ENCODE data around the gene FASTK. TPM values are rescaled to one million over a fixed set of nuclear protein-coding genes. Genes with fewer than 3 reads are reported as not detected.
A peak's percentile ranks its signal among the peaks of the same experiment; 100 is the strongest.

FASTK gene
- total RNA-seq, 2 donors from 2014 or later, result 64.0 to 71.0 TPM

DNA sequence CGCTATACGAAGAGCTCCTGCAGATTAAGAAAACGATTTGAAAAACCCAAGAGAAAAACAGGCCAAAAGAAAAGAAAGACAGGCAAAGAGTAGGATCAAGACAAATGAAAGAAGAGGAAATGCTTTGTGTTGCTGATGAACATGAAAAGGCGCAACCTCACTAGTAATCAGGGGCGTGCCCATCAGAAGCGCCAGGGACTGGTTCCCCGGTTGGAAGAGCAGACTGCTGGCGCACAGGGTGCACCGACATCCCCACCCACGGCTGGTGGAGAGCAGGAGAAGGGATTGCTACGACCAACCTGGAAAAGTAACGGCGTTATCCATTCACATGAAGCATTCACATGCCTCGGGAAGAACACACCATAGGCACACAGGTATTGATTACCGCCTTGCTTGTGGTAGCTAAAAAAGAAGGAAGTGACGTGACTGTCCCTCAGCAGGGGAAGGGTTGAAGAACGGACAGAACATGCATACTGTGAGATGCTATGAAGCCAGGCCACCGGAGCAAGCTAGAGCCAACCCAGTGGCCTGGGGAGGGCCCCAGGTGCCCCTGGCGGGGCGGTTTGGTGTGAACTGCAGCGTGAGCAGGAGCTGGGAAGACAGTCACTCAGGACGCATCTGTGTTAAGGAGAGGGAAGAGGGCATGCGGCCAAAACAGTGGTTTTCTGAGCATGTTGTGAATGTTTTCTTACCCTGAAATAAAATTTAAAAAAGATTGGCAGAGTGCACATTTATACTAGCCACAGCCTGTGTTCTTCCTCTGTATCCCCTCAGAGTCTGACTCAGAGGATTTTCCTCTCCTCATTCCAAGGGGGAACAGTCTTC lies 24.0 kb upstream of the FASTK start:
- no peaks in the 10 kb centered on the region for H3K27me3 Mint-ChIP-seq (ENCODE audit: insufficient read depth)
- peak overlapping the region; percentile 13 for H3K4me3 Mint-ChIP-seq
- Histone ChIP-seq H3K27ac (ENCODE audit: low read depth, low read length) (no peak overlapping the region), H3K4me1 (ENCODE audit: control insufficient read depth, insufficient read depth, low read length) (no peaks in the 10 kb centered on the region), H3K4me3 (ENCODE audit: low read length) (no peak overlapping the region), H3K9me3 (ENCODE audit: control insufficient read depth, low read length) (no peaks in the 10 kb centered on the region), H3K9ac (ENCODE audit: extremely low read depth, low read length, poor library complexity, severe bottlenecking) (no peak overlapping the region), H3K27me3 (ENCODE audit: control insufficient read depth, insufficient read depth, low read length, poor library complexity, severe bottlenecking) (no peaks in the 10 kb centered on the region), H3K36me3 (ENCODE audit: control insufficient read depth, insufficient read depth, low read length) (peaks cover 29% of the 10 kb centered on the region)
- H3K36me3 Mint-ChIP-seq (ENCODE audit: low read depth), result peaks cover 4% of the 10 kb centered on the region
- WGBS, 2 experiments (ENCODE audit: insufficient coverage in 1 of 2, insufficient read length in 1 of 2), result 75 to 79% methylated on average over 22 to 23 of the region's 23 CpGs
- peak; percentile 82 for DNase-seq
- no peak overlapping the region for H3K27ac Mint-ChIP-seq
- H3K9me3 Mint-ChIP-seq, result no peaks in the 10 kb centered on the region
- H3K4me1 Mint-ChIP-seq, result peaks cover 15% of the 10 kb centered on the region
- TF ChIP-seq, protein P1, sequence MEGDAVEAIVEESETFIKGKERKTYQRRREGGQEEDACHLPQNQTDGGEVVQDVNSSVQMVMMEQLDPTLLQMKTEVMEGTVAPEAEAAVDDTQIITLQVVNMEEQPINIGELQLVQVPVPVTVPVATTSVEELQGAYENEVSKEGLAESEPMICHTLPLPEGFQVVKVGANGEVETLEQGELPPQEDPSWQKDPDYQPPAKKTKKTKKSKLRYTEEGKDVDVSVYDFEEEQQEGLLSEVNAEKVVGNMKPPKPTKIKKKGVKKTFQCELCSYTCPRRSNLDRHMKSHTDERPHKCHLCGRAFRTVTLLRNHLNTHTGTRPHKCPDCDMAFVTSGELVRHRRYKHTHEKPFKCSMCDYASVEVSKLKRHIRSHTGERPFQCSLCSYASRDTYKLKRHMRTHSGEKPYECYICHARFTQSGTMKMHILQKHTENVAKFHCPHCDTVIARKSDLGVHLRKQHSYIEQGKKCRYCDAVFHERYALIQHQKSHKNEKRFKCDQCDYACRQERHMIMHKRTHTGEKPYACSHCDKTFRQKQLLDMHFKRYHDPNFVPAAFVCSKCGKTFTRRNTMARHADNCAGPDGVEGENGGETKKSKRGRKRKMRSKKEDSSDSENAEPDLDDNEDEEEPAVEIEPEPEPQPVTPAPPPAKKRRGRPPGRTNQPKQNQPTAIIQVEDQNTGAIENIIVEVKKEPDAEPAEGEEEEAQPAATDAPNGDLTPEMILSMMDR (conservative IDR thresholded peaks at IDR 0.05), result no peak

DNA sequence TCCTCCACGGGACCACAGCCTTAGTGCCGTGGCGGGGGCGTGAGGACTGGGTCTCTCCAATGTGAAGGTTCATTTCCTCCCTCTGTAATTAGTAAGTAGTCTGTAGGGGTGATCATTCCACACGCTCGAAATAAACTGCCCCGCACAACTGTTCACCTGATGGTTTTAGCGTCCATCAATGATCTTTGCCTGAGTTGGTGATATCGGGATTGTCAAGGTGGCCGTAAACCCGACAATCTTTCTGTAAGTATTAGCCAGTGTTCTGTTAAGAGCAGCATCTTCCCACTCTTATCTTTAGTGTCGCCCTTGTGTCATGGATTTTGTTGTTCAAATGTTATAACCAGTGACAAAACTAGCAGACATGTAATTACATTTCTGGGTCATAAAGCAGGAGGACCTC lies 23.4 kb upstream of the FASTK start:
- no peaks in the 10 kb centered on the region for H3K4me1 ChIP-seq (ENCODE audit: control insufficient read depth, insufficient read depth, low read length)
- H3K9me3 Mint-ChIP-seq, result no peaks in the 10 kb centered on the region
- no peak overlapping the region for H3K9ac ChIP-seq (ENCODE audit: extremely low read depth, low read length, poor library complexity, severe bottlenecking)
- no peak overlapping the region for H3K4me3 Mint-ChIP-seq
- no peaks in the 10 kb centered on the region for H3K27me3 ChIP-seq (ENCODE audit: control insufficient read depth, insufficient read depth, low read length, poor library complexity, severe bottlenecking)
- no peaks in the 10 kb centered on the region for H3K9me3 ChIP-seq (ENCODE audit: control insufficient read depth, low read length)
- peaks cover 12% of the 10 kb centered on the region for H3K4me1 Mint-ChIP-seq
- H3K36me3 Mint-ChIP-seq (ENCODE audit: low read depth), result peaks cover 4% of the 10 kb centered on the region
- H3K36me3 ChIP-seq (ENCODE audit: control insufficient read depth, insufficient read depth, low read length), result peaks cover 29% of the 10 kb centered on the region
- no peak overlapping the region for H3K4me3 ChIP-seq (ENCODE audit: low read length)
- 90 to 94% methylated on average over 8 to 11 of the region's 12 CpGs for WGBS, 2 experiments (ENCODE audit: insufficient coverage in 1 of 2, insufficient read length in 1 of 2)
- TF ChIP-seq, protein P1 (conservative IDR thresholded peaks at IDR 0.05), result no peak
- H3K27ac Mint-ChIP-seq, result no peak overlapping the region
- H3K27ac ChIP-seq (ENCODE audit: low read depth, low read length), result no peak overlapping the region
- H3K27me3 Mint-ChIP-seq (ENCODE audit: insufficient read depth), result no peaks in the 10 kb centered on the region
- no peak for DNase-seq

DNA sequence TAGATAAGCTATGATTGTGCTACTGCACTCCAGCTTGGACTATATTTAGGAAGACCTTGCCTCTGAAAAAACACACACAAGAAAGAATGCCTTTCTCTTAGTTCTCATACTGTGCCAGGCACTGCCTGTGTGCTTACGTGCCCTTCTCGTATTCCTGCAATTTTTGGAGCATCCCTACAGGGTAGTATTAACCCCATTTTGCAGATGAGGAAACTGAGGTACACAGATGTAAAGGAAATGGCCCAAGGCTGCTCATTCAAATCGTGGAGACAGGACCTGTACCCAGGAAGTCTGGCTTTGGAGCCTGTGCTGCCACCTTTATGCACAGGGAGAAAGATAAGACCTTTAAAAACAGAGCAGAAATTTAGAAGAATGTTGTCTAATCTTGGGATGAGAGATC lies 22.4 kb upstream of the FASTK start:
- Histone ChIP-seq H3K9ac (ENCODE audit: extremely low read depth, low read length, poor library complexity, severe bottlenecking) (no peak overlapping the region), H3K4me1 (ENCODE audit: control insufficient read depth, insufficient read depth, low read length) (no peaks in the 10 kb centered on the region), H3K36me3 (ENCODE audit: control insufficient read depth, insufficient read depth, low read length) (peaks cover 32% of the 10 kb centered on the region), H3K9me3 (ENCODE audit: control insufficient read depth, low read length) (no peaks in the 10 kb centered on the region), H3K4me3 (ENCODE audit: low read length) (no peak overlapping the region), H3K27me3 (ENCODE audit: control insufficient read depth, insufficient read depth, low read length, poor library complexity, severe bottlenecking) (no peaks in the 10 kb centered on the region), H3K27ac (ENCODE audit: low read depth, low read length) (no peak overlapping the region)
- no peak for DNase-seq
- Mint-ChIP-seq H3K27ac (no peak overlapping the region), H3K36me3 (ENCODE audit: low read depth) (peaks cover 6% of the 10 kb centered on the region), H3K4me3 (no peak overlapping the region), H3K4me1 (peaks cover 12% of the 10 kb centered on the region), H3K27me3 (ENCODE audit: insufficient read depth) (no peaks in the 10 kb centered on the region), H3K9me3 (no peaks in the 10 kb centered on the region)
- TF ChIP-seq, protein P1 (conservative IDR thresholded peaks at IDR 0.05), result no peak
- WGBS, 2 experiments (ENCODE audit: insufficient coverage in 1 of 2, insufficient read length in 1 of 2), result 89 to 95% methylated on average over 3 of the region's 3 CpGs
